ENCODE measurements around the gene SPON1.

Gene SPON1

GRCh38 chr11:14114269-14114668 is 151.7 kb downstream of the SPON1 start:
- no peak overlapping the region for H3K4me2 ChIP-seq (ENCODE audit: low read depth, low read length, poor library complexity, severe bottlenecking)
- TF ChIP-seq EZH2phosphoT487 (conservative IDR thresholded peaks at IDR 0.05; ENCODE audit: low read length) (no peak), CTCF (IDR thresholded peaks at IDR 0.05; ENCODE audit: insufficient read depth, low read length, poor library complexity, severe bottlenecking) (no peak)

GRCh38 chr11:14114786-14115185 is 152.3 kb downstream of the SPON1 start:
- Histone ChIP-seq H4K20me1 (ENCODE audit: low read depth, low read length) (no peaks in the 10 kb centered on the region), H3K27me3 (ENCODE audit: low read length) (no peaks in the 10 kb centered on the region), H3K4me2 (ENCODE audit: low read depth, low read length, poor library complexity, severe bottlenecking) (no peak overlapping the region), H3K9me3 (ENCODE audit: insufficient read depth, low read length) (no peaks in the 10 kb centered on the region), H3K9ac (ENCODE audit: low read length) (no peak overlapping the region), H3K4me3 (ENCODE audit: insufficient read depth, low read length, poor library complexity, severe bottlenecking) (no peak overlapping the region), H3K79me2 (ENCODE audit: insufficient read depth, low read length) (no peaks in the 10 kb centered on the region), H3K9me2 (replicated peaks; ENCODE audit: insufficient read depth, low read length) (no peaks in the 10 kb centered on the region), H2AFZ (ENCODE audit: low read depth, low read length, severe bottlenecking) (no peak overlapping the region), H3K36me3 (ENCODE audit: low read length) (no peaks in the 10 kb centered on the region), H3K27ac (ENCODE audit: low read depth, low read length) (no peak overlapping the region), H3F3A (ENCODE audit: insufficient read depth) (no peaks in the 10 kb centered on the region)
- TF ChIP-seq CTCF (IDR thresholded peaks at IDR 0.05; ENCODE audit: insufficient read depth, low read length, poor library complexity, severe bottlenecking) (no peak), EZH2phosphoT487 (conservative IDR thresholded peaks at IDR 0.05; ENCODE audit: low read length) (no peak)

More at GRCh38 chr11:14114269-14114668, 151.7 kb downstream of the SPON1 start:
- Histone ChIP-seq H3K9ac (ENCODE audit: low read length) (no peak overlapping the region), H4K20me1 (ENCODE audit: low read depth, low read length) (no peaks in the 10 kb centered on the region), H3K27me3 (ENCODE audit: low read length) (no peaks in the 10 kb centered on the region), H3K36me3 (ENCODE audit: low read length) (no peaks in the 10 kb centered on the region), H2AFZ (ENCODE audit: low read depth, low read length, severe bottlenecking) (no peak overlapping the region), H3K9me3 (ENCODE audit: insufficient read depth, low read length) (no peaks in the 10 kb centered on the region), H3K79me2 (ENCODE audit: insufficient read depth, low read length) (no peaks in the 10 kb centered on the region), H3F3A (ENCODE audit: insufficient read depth) (no peaks in the 10 kb centered on the region), H3K4me3 (ENCODE audit: insufficient read depth, low read length, poor library complexity, severe bottlenecking) (no peak overlapping the region), H3K9me2 (replicated peaks; ENCODE audit: insufficient read depth, low read length) (no peaks in the 10 kb centered on the region), H3K27ac (ENCODE audit: low read depth, low read length) (no peak overlapping the region)

DNA sequence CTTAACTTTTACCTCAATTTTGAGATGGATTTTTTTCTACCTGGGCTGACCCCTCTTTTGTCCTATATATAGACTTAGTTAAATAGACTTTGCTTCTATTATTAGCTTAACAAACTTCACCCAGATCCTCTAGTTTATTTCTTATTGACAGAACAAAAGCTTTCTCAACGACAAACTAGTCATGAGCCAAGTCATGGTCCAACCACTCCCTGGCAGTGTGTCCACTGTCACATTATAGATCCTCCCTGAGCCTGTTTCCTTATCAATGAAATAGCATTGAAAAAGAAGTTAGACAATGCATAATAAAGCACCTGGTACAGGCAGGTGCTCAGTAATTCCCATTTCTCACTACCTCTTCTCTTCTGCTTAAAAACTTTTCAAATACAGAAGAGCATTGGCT is 155.1 kb downstream of the SPON1 start:
- no peaks in the 10 kb centered on the region for H3F3A ChIP-seq (ENCODE audit: insufficient read depth)
- TF ChIP-seq CTCF (IDR thresholded peaks at IDR 0.05; ENCODE audit: insufficient read depth, low read length, poor library complexity, severe bottlenecking) (no peak), EZH2phosphoT487 (conservative IDR thresholded peaks at IDR 0.05; ENCODE audit: low read length) (no peak)

More for the DNA sequence above, 155.1 kb downstream of the SPON1 start:
- Histone ChIP-seq H3K9ac (ENCODE audit: low read length) (no peak overlapping the region), H3K4me2 (ENCODE audit: low read depth, low read length, poor library complexity, severe bottlenecking) (no peak overlapping the region), H3K36me3 (ENCODE audit: low read length) (no peaks in the 10 kb centered on the region), H3K27ac (ENCODE audit: low read depth, low read length) (no peak overlapping the region), H3K9me3 (ENCODE audit: insufficient read depth, low read length) (no peaks in the 10 kb centered on the region), H3K27me3 (ENCODE audit: low read length) (no peaks in the 10 kb centered on the region), H3K4me3 (ENCODE audit: insufficient read depth, low read length, poor library complexity, severe bottlenecking) (no peak overlapping the region), H2AFZ (ENCODE audit: low read depth, low read length, severe bottlenecking) (no peak overlapping the region), H4K20me1 (ENCODE audit: low read depth, low read length) (no peaks in the 10 kb centered on the region), H3K9me2 (replicated peaks; ENCODE audit: insufficient read depth, low read length) (no peaks in the 10 kb centered on the region), H3K79me2 (ENCODE audit: insufficient read depth, low read length) (no peaks in the 10 kb centered on the region)
